Measurements from ENCODE around the gene GDAP2.

GRCh38 chr1:117911051-117911450, 18.4 kb downstream of the GDAP2 start:
- TF ChIP-seq, protein P1, sequence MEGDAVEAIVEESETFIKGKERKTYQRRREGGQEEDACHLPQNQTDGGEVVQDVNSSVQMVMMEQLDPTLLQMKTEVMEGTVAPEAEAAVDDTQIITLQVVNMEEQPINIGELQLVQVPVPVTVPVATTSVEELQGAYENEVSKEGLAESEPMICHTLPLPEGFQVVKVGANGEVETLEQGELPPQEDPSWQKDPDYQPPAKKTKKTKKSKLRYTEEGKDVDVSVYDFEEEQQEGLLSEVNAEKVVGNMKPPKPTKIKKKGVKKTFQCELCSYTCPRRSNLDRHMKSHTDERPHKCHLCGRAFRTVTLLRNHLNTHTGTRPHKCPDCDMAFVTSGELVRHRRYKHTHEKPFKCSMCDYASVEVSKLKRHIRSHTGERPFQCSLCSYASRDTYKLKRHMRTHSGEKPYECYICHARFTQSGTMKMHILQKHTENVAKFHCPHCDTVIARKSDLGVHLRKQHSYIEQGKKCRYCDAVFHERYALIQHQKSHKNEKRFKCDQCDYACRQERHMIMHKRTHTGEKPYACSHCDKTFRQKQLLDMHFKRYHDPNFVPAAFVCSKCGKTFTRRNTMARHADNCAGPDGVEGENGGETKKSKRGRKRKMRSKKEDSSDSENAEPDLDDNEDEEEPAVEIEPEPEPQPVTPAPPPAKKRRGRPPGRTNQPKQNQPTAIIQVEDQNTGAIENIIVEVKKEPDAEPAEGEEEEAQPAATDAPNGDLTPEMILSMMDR (IDR thresholded peaks at IDR 0.05) = no peak
- no peak for TF ChIP-seq POLR2AphosphoS5 (IDR thresholded peaks at IDR 0.05)
- no peak for TF ChIP-seq POLR2A (IDR thresholded peaks at IDR 0.05)
- TF ChIP-seq EP300 (IDR thresholded peaks at IDR 0.05) = no peak

Measured in sigmoid colon (tissue), 4 donors.